Jurkat, Clone E6-1 (cell line): ENCODE data around the gene INTS7.
"Not testable (repeated sequence)": the region's sequence is repeated elsewhere in the genome, so short reads cannot be mapped to it uniquely, and the experiment has no call there.

Experiments
- DNase-seq: peaks from one replicate; pipeline ENCODE4 v3.0.0-alpha.2; 2011; ENCODE audit warnings: low read depth, low spot score
- H3K4me3 ChIP-seq: 2 replicates; pipeline ENCODE4 v1.5.1; 2011; ENCODE audit warnings: mild to moderate bottlenecking, low read length, control low read depth, moderate library complexity

Gene INTS7

DNA sequence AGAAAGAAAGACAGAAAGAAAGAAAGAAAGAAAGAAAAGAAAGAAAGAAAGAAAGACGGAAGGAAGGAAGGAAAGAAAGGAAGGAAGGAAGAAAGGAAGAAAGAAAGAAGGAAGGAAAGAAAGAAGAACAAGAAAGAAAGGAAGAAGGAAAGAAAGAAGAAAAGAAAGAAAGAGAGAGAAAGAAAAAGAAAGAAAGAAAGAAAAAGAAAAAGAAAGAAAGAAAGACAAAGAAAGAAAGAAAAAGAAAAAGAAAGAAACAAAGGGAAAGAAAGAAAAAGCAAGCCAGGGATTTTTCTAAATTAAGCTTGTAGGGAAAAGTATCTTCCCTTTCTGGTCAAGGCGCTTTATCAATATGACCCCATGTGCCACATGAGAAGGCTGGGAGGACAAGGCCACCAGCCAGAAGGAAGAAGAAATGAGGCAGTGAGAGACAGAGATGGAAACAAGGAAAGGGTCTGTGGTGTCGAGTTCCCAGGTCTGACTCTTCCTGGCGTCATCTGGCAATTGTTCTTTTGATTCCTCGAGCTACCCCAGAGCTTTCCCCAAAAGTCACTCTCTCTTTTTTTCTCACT, 116.4 kb downstream of the INTS7 start:
- H3K4me3 ChIP-seq = no peak overlapping the region
- no peak for DNase-seq

GRCh38 chr1:211916458-211916857, 118.9 kb downstream of the INTS7 start:
- not testable (repeated sequence) for DNase-seq, H3K4me3 ChIP-seq

DNA sequence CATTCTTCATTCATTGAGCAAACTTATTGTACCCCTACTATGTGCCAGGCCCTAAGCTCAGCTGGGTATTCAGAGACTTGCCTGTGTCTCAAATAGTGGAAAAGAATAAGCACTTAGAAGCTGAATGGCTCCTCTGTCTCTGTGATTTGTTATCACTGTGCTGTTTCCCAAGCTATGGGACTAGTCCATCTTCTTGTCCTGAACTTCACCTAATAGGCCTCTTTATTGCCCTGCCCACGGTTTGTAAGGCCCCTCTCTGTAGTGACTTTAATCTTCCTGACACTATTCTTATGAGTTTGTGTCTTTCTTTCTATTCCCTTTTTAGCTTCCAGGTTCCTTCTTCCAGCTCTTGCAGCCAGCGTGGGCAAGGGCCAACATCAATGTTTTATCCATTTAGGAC, 119.4 kb downstream of the INTS7 start:
- no peak for DNase-seq
- no peak overlapping the region for H3K4me3 ChIP-seq

- no peak overlapping the region for H3K4me3 ChIP-seq
- no peak for DNase-seq
Measured at GRCh38 chr1:211912844-211913432, 122.4 kb downstream of the INTS7 start.

DNA sequence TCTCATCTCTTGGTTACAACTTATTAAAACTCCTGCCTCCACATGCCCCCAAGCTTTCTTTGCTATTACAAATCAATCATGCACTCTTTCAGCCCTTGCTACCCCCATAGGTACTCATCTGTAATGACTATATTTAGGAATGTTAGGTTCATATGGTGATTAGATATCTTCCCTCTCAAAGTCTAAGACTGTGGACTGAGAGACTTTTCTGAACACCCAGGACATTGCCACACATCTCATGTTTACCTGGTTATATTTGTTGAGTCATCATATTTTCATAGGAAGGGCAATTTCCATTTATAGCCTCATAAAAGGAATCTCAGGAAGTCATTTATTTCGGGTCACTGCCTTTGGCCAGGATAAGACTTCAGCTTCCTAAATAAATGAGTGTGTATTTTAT, 123.3 kb downstream of the INTS7 start:
- no peak overlapping the region for H3K4me3 ChIP-seq
- DNase-seq = no peak

DNA sequence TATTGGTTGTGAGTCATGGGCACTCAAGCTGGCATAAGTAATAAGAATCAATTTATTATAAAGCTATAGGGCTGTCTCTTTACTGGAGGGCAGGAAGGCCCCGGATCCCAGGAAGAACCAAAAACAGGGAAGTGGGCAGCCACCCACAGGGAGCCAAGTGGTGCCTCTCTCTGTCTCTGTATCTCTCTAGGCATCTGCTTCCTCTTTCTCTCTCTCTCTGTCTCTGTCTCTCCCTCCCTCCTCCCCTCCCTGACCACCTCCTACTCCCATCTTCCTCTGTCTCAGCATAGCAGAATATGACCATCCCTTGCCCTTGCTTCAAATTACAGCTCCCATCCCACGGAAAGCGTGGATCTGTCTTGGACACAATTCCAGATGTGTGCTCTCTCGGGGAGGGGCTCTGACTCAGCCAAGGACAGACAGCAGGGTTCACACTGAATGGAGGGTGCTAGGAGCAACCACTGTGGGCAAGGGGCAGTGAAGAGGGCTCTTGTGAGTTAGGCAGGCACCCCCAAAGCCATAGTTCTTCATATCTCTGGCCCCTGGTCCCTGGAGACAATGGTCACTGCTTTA, 124.4 kb downstream of the INTS7 start:
- DNase-seq = no peak
- no peak overlapping the region for H3K4me3 ChIP-seq

DNA sequence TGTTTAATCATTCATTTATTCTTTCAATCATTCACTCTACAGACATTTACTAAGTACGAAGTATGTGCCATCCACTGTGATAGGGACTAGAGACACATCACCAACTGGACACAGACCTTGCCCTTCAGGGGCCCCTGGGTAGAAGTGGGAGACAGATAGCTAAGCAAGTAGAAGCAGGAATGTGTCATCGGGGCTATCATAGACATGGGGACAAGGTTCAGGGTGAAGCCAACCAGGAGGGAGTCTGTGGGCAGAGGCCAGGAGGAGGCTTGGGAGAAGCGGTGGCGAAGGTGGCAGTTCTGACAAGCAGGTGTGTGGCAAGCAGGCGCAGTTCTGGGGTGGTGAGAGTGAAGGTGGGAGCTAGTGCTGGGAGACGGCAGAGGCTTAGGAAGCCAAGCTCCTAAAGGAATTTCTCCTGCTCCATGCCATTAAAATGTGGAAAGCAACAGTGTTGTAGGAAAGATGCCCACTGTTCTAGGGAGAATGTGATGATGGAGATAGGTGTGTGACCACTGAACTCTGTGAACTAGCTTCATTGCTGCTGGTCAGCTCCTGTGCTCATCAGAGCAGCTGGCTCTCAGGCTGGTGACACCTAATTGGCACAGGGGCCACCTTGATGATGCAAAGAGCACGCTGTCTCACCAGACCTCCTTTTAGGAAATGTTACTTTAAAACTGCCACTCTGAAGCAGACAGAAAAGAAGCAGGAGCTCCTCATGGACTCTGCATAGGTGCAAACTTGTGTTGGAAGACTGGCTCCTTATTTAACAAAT, 125.1 kb downstream of the INTS7 start:
- H3K4me3 ChIP-seq = no peak overlapping the region
- no peak for DNase-seq

DNA sequence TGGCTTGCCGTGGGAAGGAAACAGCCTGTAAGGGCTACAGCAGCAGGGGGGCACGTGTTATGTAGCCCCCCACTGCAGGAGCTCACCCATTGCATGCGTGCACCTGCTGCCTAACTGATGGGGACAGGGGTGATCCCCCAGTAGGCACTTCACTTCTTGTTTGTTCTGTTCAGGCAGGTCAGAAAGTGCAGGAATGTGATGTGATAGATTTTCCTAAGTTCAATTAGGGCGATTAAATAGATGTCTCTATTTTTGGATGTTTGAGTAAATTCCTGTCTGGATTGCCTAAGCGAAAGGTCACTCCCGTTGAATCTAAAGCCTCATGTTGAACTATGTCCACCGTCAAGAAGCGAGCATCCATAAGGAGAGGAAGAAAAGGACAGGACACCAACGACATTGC, 126.0 kb downstream of the INTS7 start:
- H3K4me3 ChIP-seq = no peak overlapping the region
- DNase-seq = no peak

GRCh38 chr1:211908951-211909350, 126.4 kb downstream of the INTS7 start:
- DNase-seq = no peak
- no peak overlapping the region for H3K4me3 ChIP-seq

DNA sequence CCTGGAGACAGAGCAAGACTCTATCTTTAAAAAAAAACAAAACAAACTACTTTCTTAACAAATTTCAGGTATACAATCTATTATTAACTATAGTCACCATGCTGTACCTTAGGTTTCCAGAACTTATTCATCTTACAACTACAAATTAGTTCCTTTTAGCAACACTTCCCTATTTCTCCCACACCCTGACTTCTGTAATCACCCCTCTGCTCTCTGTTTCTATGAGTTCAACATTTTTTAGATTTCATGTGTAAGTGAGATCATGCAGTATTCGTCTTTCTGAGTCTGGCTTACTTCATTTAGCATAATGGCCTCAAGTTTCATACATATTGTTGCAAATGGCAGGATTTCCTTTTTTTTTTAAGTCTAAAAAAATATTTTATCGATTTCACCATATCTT, 126.9 kb downstream of the INTS7 start:
- DNase-seq = no peak
- no peak overlapping the region for H3K4me3 ChIP-seq

DNA sequence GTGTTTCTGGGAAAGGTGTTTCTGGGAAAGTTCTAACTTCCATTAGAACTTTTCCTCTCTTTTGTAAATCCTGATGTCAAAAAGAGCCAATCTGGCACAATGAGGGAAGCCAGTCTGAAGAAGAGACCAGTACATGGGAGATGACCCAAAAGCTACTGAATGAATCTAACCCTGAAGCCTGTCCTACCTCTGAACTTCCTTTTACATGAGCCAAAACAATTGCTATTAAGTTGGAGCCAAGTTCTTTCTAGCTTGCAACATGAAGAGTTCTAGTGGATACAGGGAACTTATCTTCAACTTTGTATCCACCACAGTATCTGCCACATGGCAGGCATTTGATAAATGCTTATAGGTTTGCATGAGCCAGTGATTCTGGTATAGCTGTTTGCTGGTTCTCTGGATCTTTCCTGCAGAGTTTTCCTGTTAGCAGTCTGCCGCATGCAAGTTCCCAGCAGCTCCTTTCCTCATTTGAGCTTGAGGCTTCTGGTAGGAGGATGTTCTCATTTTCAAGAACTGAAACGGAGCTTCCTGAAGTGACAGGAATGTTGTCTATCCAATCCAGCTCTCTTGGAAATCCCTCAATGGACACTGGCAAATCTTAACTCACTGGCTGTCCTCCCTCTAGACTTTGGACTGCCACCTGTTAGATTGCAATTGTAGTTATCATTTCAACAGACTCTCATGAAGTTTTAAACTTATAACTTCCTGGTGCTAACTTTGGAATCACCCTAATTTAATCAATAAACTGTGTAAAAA, 131.7 kb downstream of the INTS7 start:
- no peak overlapping the region for H3K4me3 ChIP-seq
- no peak for DNase-seq

DNA sequence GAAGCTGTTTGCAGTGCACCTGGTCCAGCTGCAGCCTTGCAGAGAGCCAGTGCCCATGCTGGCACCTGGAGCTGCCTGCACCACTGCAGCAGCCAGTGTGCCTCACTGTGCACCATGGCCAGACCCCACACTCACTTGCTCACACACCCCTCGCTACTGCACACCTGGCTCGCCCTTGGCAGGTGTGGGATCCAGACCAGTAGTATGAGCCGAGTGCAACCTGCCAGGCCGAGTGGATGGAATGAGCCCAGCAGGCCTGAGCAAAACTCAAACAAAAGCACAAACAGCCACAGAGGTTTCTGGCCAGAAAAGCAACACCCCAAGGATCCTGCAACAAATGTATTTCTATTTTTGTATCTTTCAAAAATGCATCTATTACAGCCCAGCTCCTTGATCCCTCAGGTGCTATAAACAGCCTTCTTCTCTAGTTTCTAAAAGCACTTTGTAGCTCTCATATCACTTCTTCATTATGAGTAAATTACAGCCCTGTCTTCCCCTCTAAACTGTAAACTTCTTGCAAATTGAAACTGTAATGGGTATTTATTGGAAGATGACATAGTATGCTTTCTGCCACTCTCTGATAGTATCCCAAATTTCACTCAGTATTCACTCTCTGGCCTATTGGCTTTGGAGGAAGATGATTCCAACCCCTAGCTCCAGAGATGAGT, 132.6 kb downstream of the INTS7 start:
- no peak for DNase-seq
- H3K4me3 ChIP-seq = no peak overlapping the region

- no peak for DNase-seq
- no peak overlapping the region for H3K4me3 ChIP-seq
Measured at GRCh38 chr1:211901945-211902344, 133.4 kb downstream of the INTS7 start.

- no peak for DNase-seq
- no peak overlapping the region for H3K4me3 ChIP-seq
Measured at GRCh38 chr1:211900441-211900840, 134.9 kb downstream of the INTS7 start.

GRCh38 chr1:211896958-211897357, 138.4 kb downstream of the INTS7 start:
- no peak overlapping the region for H3K4me3 ChIP-seq
- DNase-seq = no peak

DNA sequence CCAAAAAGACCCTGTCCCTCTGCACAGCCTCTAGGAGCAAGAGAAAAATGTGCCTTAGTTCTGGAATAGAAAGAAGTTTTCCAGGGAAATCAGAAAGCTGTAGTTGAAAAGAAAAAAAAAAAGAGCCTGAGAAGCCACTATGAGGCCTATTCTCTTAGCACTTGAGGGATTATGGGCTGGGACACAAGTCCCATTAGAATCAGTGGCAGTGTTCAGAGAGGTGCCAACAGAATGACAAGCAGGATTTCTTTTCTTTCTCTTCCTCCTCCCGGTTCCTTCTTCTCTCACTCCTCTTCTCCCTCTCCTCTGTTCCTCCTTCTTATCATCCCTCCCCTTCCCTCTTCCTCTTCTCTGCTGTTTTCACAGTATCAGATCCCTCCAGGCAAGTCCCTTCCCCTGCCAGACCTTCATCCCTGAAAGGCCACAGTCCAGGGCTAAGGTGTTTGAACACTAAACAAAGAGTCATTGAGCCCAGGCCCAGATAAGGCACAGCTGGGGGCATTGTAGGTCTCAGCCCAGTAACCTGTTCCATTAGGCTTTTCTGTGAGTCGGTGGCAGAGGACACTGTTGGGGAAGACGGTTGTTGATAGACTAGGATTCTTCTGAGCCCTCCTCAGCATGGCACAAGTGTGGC, 140.1 kb downstream of the INTS7 start:
- no peak overlapping the region for H3K4me3 ChIP-seq
- no peak for DNase-seq

- H3K4me3 ChIP-seq = no peak overlapping the region
- no peak for DNase-seq
Measured at GRCh38 chr1:211894312-211894711, 141.0 kb downstream of the INTS7 start.

- no peak overlapping the region for H3K4me3 ChIP-seq
- no peak for DNase-seq
Measured at GRCh38 chr1:211893260-211893659, 142.1 kb downstream of the INTS7 start.

DNA sequence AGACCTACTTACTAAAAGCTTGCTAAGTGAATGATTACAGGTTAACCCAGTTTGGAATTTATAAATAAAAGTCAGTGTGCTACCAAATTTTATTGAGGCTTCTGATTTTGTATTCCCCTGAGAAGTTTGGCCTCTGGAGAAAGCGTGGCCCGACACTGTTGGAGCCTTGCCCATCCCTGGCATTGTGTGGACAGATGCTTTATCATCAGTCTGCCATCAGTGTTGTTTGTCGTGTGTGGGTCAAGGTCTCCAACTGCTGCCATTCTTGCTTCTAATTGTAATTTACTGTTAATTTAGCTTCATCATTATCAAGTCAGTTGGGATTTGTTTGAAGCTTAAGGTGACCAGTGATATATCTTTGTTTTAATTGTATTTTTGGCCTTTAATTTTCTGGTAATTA, 142.8 kb downstream of the INTS7 start:
- H3K4me3 ChIP-seq = no peak overlapping the region
- DNase-seq = no peak
